GM12878 (cell line): ENCODE measurements around the gene SAP25. TPM values are rescaled to one million over a fixed set of nuclear protein-coding genes. Genes with fewer than 3 reads are reported as not detected.

Source experiments
- CEBPB ChIP-seq, 2 experiments: fragments of 150-350 bp in 1 of 2; IDR thresholded peaks; 2 replicates each; pipeline ENCODE4 v1.6.1; 2012 to 2014; ENCODE audit warnings: low read depth in 2 of 2, low read length in 2 of 2, borderline replicate concordance in 1 of 2, inconsistent platforms in 1 of 2
- SPI1 ChIP-seq: IDR thresholded peaks from 2 replicates; pipeline ENCODE4 v1.6.1; 2011; ENCODE audit warnings: low read depth, mild to moderate bottlenecking, low read length, moderate library complexity, borderline replicate concordance; ENCODE audit not compliant: insufficient read depth
- SUPT20H ChIP-seq: IDR thresholded peaks from 2 replicates; pipeline ENCODE4 v1.6.1; 2011; ENCODE audit warnings: low read depth, mild to moderate bottlenecking, low read length, moderate library complexity, borderline replicate concordance; ENCODE audit not compliant: control insufficient read depth
- TCF12 ChIP-seq: IDR thresholded peaks from 2 replicates; pipeline ENCODE4 v1.6.1; 2011; ENCODE audit warnings: low read depth, mild to moderate bottlenecking, low read length
- ZSCAN29 ChIP-seq: fragments of 450-650 bp; IDR thresholded peaks from 2 replicates; pipeline ENCODE4 v1.6.1; 2017; ENCODE audit warnings: mild to moderate bottlenecking, moderate library complexity
- polyA plus RNA-seq, 11 experiments: library from polyadenylated mRNA; depleted of rRNA in 4 of 11; unstranded in 6 of 11; stranded (reverse) in 5 of 11; fragments of >200 nt; fragmentation: Nextera tagmentation in 4 of 11; fragmentation: Illumina TruSeq in 1 of 11; extraction: Ambion mirVana in 4 of 11; extraction: Trizol in 1 of 11; gene quantifications; 1 replicate in 1 of 11; 2 replicates in 10 of 11; pipeline versions ENCODE4 v1.2.1 to v1.2.3, GENCODE V29; 2011 to 2016; ENCODE audit warnings: inconsistent platforms in 2 of 11, missing spikeins in 2 of 11, low read depth in 1 of 11
- total RNA-seq, 4 experiments: library from RNA; depleted of rRNA in 3 of 4; stranded (reverse); fragments of >200 nt in 3 of 4; fragmentation: Illumina TruSeq in 1 of 4; extraction: Trizol in 1 of 4; gene quantifications; 2 replicates each; pipeline versions ENCODE4 v1.2.1 to v1.2.3, GENCODE V29; 2013 to 2021
- TF ChIP-seq, protein P1 (sequence below): fragments of 450-650 bp; IDR thresholded peaks from 2 replicates; pipeline ENCODE4 v1.6.1; 2018; ENCODE audit warnings: borderline replicate concordance, mild to moderate bottlenecking; ENCODE audit not compliant: partially characterized antibody
- TF ChIP-seq, protein P2 (sequence below): IDR thresholded peaks from 2 replicates; pipeline ENCODE4 v1.6.1; 2011; ENCODE audit warnings: borderline replicate concordance, low read depth, mild to moderate bottlenecking, moderate library complexity, mixed read lengths, low read length; ENCODE audit not compliant: insufficient read depth; ENCODE audit errors: extremely low read length

Gene SAP25
- total and polyA plus RNA-seq, 10 of the 15 experiments (the other 5 are each of a cell fraction or from before 2014, with no cell fraction given) = 0.14 to 8.6 (median 1.1) TPM

DNA sequence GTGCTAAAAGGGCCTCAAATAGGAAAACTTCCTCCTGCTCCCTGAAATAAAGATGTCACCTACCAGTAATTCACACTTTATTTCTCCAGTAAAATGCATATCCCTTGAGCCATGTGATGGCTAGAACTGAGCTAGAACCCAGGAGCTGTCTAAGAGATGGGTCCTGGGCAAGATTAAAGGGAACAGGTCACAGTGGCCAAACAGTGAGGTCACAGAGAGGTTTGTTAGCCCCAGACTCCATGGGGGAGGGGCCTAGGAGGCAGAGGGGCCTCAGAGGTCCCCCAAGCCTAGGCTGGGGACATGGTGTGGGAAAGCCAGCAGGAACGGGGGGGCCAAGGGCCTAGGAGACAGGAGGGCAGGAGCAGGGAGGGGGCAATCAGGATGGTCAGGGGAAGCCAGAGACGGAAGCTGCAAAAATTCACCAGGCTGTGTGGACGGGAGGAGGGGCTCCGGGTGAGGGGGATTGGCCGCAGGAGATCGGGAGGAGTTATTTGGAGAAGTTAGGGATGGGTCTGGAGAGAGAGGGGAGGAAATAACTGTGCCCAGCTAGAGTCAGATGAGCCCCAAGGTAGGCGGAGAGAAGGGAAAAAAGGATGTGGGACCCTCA is 15.7 kb upstream of the SAP25 start (continued):
- TF ChIP-seq, protein P1, sequence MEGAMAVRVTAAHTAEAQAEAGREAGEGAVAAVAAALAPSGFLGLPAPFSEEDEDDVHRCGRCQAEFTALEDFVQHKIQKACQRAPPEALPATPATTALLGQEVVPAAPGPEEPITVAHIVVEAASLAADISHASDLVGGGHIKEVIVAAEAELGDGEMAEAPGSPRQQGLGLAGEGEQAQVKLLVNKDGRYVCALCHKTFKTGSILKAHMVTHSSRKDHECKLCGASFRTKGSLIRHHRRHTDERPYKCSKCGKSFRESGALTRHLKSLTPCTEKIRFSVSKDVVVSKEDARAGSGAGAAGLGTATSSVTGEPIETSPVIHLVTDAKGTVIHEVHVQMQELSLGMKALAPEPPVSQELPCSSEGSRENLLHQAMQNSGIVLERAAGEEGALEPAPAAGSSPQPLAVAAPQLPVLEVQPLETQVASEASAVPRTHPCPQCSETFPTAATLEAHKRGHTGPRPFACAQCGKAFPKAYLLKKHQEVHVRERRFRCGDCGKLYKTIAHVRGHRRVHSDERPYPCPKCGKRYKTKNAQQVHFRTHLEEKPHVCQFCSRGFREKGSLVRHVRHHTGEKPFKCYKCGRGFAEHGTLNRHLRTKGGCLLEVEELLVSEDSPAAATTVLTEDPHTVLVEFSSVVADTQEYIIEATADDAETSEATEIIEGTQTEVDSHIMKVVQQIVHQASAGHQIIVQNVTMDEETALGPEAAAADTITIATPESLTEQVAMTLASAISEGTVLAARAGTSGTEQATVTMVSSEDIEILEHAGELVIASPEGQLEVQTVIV = no peak
- TF ChIP-seq CEBPB (IDR thresholded peaks at IDR 0.05; ENCODE audit: borderline replicate concordance in 1 of 2, low read depth in 2 of 2, low read length in 2 of 2) = no peak
- TF ChIP-seq, protein P2, sequence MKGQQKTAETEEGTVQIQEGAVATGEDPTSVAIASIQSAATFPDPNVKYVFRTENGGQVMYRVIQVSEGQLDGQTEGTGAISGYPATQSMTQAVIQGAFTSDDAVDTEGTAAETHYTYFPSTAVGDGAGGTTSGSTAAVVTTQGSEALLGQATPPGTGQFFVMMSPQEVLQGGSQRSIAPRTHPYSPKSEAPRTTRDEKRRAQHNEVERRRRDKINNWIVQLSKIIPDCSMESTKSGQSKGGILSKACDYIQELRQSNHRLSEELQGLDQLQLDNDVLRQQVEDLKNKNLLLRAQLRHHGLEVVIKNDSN = no peak
- TF ChIP-seq ZSCAN29 = no peak
- no peak for TF ChIP-seq TCF12
- no peak for TF ChIP-seq SPI1
- TF ChIP-seq SUPT20H = no peak
